ENCODE data around the gene TNFRSF19.

The TNFRSF19 gene

DNA sequence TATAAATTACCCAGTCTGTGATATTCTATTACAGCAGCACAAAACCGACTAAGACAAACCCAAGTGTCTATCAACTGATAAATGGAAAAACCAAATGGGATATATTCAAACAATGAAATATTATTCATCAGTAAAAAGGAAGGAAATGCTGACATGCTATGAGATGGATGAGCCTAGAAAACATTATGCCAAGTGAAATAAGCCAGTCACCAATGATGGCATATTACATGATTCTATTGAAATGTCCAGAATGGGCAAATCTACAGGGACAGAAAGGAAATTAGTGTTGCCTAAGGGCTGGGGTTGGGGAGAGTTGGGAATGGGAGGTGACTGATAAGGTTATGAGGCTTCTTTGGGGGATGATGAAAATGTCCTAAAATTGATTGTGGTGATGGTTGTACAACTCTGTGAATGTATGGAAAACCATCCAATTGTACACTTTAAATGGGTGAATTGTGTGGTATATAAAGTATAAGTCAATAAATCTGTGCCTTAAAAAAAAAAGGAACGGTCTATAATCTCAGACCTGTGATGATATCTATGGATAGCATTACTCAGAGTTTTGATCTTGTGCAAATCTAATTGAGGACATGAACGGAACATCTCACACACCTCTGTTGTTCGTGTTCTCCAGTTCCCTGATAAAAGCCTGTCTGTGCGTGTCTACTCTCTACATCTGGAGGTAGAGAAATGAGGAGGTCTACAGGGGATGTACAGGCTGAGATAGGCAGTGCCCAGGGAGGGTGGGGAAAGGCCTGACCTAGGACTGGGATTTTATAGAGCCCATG is 49.0 kb downstream of the TNFRSF19 start:
- H3K9me3 Mint-ChIP-seq = no peaks in the 10 kb centered on the region
- H3K36me3 Mint-ChIP-seq (ENCODE audit: low read depth) = no peaks in the 10 kb centered on the region
- no peak for DNase-seq (ENCODE audit: low spot score)
- H3K27me3 Mint-ChIP-seq (ENCODE audit: low read depth) = peaks cover 23% of the 10 kb centered on the region
- no peak overlapping the region for H3K27ac Mint-ChIP-seq
- H3K4me1 Mint-ChIP-seq (ENCODE audit: low read depth) = no peaks in the 10 kb centered on the region
- no peak overlapping the region for H3K4me3 Mint-ChIP-seq

DNA sequence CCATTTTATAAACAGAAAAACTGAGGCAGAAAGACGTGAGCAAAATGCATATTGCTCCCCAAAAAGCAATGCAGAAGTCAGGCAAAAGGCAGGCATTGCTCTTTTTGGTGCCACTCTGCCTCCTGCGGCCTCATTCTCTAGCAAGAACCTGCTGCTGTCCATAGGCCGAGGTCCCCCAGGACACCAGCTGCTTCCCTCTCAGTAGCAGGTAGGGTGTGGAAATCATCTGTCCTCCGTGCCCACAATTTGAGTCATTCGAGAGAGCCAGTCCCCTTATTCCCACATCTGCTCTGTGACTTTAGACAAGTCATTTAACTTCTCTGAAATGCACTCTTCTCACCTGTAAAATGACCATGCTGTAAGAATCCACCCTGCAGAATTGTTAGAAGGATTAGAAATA is 50.0 kb downstream of the TNFRSF19 start:
- Mint-ChIP-seq H3K27me3 (ENCODE audit: low read depth) (peaks cover 18% of the 10 kb centered on the region), H3K4me3 (no peak overlapping the region), H3K9me3 (no peaks in the 10 kb centered on the region), H3K4me1 (ENCODE audit: low read depth) (no peaks in the 10 kb centered on the region), H3K27ac (no peak overlapping the region), H3K36me3 (ENCODE audit: low read depth) (no peaks in the 10 kb centered on the region)
- no peak for DNase-seq (ENCODE audit: low spot score)

DNA sequence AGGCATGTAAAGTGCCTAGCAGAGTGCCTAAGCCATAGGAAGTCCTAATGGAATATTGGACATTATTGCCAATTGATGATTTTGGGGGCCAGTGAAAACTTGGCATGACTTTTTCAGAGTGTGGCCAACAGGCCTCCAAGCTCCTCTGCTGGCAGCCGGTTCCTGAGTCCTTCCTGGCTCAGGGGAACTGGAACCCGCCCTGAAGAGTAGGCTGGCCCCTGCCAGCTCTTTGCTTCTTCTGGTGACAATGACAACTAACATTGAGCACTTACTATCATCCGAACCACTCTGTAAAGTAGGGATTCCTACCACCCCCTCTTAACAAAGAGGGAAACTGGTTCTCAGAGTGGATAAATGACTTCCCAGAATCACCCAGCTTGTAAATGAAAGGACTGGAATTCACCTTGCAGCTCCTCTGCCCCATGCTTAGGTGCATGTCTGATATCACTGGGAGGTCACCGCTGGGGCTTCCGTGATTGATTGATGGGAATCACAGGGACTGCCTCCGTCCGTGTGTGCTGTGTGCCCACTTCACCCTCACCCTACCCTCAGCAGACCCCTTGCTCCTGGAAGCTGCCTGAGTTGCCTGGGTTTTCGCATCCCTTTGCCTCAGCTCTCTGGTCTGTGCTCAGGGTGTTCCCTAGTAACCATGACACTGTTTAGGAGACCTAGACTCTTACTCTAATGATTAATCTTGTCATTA is 50.6 kb downstream of the TNFRSF19 start:
- no peak overlapping the region for H3K27ac Mint-ChIP-seq
- no peak overlapping the region for H3K4me3 Mint-ChIP-seq
- no peaks in the 10 kb centered on the region for H3K4me1 Mint-ChIP-seq (ENCODE audit: low read depth)
- no peaks in the 10 kb centered on the region for H3K36me3 Mint-ChIP-seq (ENCODE audit: low read depth)
- no peak for DNase-seq (ENCODE audit: low spot score)
- H3K27me3 Mint-ChIP-seq (ENCODE audit: low read depth) = peaks cover 16% of the 10 kb centered on the region
- H3K9me3 Mint-ChIP-seq = no peaks in the 10 kb centered on the region

DNA sequence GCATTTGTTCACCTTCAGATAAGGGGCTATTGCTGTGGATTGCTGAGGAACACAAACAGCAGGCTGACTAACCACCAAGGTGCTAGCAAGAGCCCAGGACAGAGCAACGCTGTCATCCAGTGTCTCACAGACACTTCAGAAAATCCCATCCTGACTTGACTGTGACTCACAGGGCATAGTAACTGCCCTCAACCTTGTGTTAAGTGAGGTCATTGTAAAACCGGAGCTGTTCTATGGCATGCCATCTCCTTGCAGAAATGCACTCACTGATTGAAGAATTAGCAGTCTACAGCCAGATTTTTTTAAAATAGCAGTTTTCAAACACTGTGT is 51.1 kb downstream of the TNFRSF19 start:
- no peaks in the 10 kb centered on the region for H3K9me3 Mint-ChIP-seq
- no peak for DNase-seq (ENCODE audit: low spot score)
- H3K36me3 Mint-ChIP-seq (ENCODE audit: low read depth) = no peaks in the 10 kb centered on the region
- no peak overlapping the region for H3K4me3 Mint-ChIP-seq
- H3K4me1 Mint-ChIP-seq (ENCODE audit: low read depth) = no peaks in the 10 kb centered on the region
- H3K27ac Mint-ChIP-seq = no peak overlapping the region
- peaks cover 18% of the 10 kb centered on the region for H3K27me3 Mint-ChIP-seq (ENCODE audit: low read depth)

DNA sequence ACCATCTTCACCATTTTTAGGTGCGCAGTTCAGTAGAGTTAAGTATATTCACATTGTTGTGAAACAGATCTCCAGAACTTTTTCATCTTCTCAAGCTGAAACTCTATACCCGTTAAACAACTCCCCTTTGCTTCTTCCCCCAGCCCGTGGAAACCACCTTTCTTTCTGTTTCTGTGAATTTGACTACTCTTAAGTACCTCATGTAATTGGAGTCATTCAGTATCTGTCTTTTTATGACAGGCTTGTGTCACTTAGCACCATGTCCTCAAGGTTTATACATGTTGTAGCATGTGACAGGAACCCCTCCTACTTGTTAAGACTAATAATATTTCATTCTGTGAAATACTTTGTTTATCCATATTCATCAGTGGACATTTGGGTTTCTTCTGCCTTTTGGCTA is 52.8 kb downstream of the TNFRSF19 start:
- DNase-seq (ENCODE audit: low spot score) = no peak
- peaks cover 18% of the 10 kb centered on the region for H3K27me3 Mint-ChIP-seq (ENCODE audit: low read depth)
- H3K4me1 Mint-ChIP-seq (ENCODE audit: low read depth) = no peaks in the 10 kb centered on the region
- no peak overlapping the region for H3K27ac Mint-ChIP-seq
- no peaks in the 10 kb centered on the region for H3K36me3 Mint-ChIP-seq (ENCODE audit: low read depth)
- no peaks in the 10 kb centered on the region for H3K9me3 Mint-ChIP-seq
- no peak overlapping the region for H3K4me3 Mint-ChIP-seq

DNA sequence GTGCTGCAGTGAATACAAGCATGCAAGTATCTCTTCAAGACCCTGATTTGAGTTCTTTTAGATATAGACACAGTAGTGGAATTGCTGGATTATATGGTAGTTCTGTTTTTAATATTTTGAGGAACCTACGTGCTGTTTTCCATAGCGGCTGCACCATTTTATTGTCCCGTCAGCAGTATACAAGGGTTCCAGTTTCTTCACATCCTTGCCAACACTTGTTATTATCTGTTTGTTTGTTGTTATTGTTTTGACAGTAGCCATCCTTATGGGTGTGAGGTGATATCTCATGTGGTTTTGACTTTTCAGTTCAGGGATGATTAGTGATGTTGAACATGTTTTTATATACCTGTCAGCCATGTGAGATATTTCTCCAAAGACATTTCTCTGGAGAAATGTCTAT is 53.2 kb downstream of the TNFRSF19 start:
- no peaks in the 10 kb centered on the region for H3K36me3 Mint-ChIP-seq (ENCODE audit: low read depth)
- H3K9me3 Mint-ChIP-seq = no peaks in the 10 kb centered on the region
- H3K4me3 Mint-ChIP-seq = no peak overlapping the region
- peaks cover 21% of the 10 kb centered on the region for H3K27me3 Mint-ChIP-seq (ENCODE audit: low read depth)
- H3K4me1 Mint-ChIP-seq (ENCODE audit: low read depth) = no peaks in the 10 kb centered on the region
- no peak overlapping the region for H3K27ac Mint-ChIP-seq
- DNase-seq (ENCODE audit: low spot score) = no peak

DNA sequence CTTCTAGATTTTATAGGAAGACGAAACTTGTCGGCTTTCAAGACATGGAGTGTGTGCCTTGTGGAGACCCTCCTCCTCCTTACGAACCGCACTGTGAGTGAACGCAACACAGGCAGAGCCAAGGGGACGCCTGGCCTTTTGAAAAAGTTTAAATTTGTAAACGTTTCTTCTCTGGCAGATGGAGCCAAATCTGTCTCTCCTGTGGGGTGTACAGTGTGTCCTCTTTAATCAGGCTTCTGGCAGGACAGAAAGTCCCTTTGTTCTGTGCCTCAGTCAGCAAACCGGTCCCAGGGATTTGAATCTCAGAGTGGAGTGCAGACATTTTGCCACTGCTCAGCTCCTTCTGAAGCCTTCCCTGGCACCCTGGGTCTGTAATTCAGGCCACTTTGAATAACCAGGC is 56.5 kb downstream of the TNFRSF19 start:
- Mint-ChIP-seq H3K36me3 (ENCODE audit: low read depth) (no peaks in the 10 kb centered on the region), H3K4me1 (ENCODE audit: low read depth) (no peaks in the 10 kb centered on the region), H3K9me3 (no peaks in the 10 kb centered on the region)

DNA sequence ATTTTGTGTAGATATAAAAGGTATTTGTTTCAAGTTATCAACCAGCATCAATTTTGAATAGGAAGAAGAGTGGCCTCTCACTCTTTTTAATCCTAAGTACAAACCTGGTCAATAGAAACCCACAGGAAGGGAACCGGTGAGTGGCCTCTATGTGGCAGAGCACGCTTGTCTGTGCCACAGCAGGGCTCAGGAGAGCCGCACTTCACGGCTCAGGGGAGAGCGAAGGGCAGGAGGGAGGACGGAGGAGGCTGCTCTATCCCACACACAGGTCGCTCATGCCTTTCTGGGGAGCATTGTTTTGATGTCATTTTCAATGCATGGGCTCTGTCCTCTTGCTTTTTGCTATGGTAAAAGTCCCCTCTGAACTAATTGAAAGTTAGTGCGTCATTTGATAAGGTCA is 57.2 kb downstream of the TNFRSF19 start:
- no peak for DNase-seq (ENCODE audit: low spot score)
- Mint-ChIP-seq H3K4me1 (ENCODE audit: low read depth) (no peaks in the 10 kb centered on the region), H3K4me3 (no peak overlapping the region), H3K27ac (no peak overlapping the region), H3K27me3 (ENCODE audit: low read depth) (peaks cover 18% of the 10 kb centered on the region), H3K9me3 (no peaks in the 10 kb centered on the region), H3K36me3 (ENCODE audit: low read depth) (no peaks in the 10 kb centered on the region)

More for the DNA sequence above, 56.5 kb downstream of the TNFRSF19 start:
- no peak for DNase-seq (ENCODE audit: low spot score)
- H3K4me3 Mint-ChIP-seq = no peak overlapping the region
- peaks cover 18% of the 10 kb centered on the region for H3K27me3 Mint-ChIP-seq (ENCODE audit: low read depth)
- no peak overlapping the region for H3K27ac Mint-ChIP-seq

DNA sequence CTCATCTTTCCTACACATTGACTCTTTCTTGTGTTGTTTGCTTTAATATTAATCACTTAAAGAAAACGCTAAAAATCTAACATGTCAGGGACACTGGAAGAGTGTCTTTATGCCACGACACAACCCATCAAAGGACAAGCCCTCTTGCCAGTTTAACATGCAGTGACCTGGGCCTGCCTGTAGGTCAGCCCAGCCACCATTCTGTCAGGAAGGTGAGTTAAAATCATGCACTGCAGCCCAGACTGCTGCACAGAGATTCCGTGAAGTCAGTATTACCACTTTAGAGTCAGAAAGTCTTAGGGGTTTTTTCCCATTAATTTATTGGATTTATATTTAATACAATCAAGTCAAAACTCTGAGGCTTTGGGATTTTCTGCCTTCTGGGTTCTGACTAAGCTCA is 58.0 kb downstream of the TNFRSF19 start:
- DNase-seq (ENCODE audit: low spot score) = no peak
- H3K36me3 Mint-ChIP-seq (ENCODE audit: low read depth) = no peaks in the 10 kb centered on the region
- H3K9me3 Mint-ChIP-seq = no peaks in the 10 kb centered on the region
- H3K4me1 Mint-ChIP-seq (ENCODE audit: low read depth) = no peaks in the 10 kb centered on the region
- peaks cover 21% of the 10 kb centered on the region for H3K27me3 Mint-ChIP-seq (ENCODE audit: low read depth)
- no peak overlapping the region for H3K4me3 Mint-ChIP-seq
- no peak overlapping the region for H3K27ac Mint-ChIP-seq

DNA sequence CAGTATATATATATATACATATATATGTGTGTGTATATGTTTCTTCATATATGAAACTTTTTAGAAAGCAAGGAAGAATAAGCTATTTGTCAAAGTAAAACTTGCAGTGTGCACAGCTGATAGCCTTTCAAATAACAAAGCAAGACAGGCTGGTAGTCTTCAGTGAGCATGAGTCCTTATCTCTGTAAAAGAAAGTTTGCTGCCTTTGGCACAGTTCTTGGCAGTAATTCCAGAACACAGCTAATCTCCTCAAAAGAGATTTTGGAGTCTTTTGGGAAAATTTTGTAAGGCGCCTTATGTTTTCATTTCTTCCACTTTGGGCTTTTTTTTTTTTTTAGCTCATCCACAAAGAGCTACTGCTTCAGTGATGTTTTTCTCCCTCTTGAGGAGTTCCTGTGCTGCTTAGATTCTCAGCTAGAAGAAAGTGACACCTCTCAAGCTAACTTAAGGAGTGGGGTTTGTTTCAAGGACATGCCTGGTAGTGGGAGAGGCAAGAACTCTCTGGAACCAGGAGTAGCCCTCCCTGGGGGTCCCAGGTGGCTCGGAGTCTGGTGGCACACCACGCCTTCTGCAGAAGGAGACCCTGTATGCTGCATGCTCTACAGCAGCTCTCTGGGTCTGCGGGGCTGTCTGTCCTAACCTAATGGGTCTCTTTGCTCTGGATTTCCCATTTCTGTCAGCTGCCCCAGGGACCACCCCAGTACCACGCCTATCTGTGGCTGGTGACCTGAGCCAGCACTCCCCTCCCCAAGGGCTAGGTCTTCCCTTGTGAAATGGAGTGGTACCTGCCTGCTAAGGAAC is 58.8 kb downstream of the TNFRSF19 start:
- H3K9me3 Mint-ChIP-seq = no peaks in the 10 kb centered on the region
- peaks cover 20% of the 10 kb centered on the region for H3K27me3 Mint-ChIP-seq (ENCODE audit: low read depth)
- DNase-seq (ENCODE audit: low spot score) = no peak
- H3K36me3 Mint-ChIP-seq (ENCODE audit: low read depth) = no peaks in the 10 kb centered on the region
- H3K27ac Mint-ChIP-seq = no peak overlapping the region
- H3K4me3 Mint-ChIP-seq = no peak overlapping the region
- no peaks in the 10 kb centered on the region for H3K4me1 Mint-ChIP-seq (ENCODE audit: low read depth)

DNA sequence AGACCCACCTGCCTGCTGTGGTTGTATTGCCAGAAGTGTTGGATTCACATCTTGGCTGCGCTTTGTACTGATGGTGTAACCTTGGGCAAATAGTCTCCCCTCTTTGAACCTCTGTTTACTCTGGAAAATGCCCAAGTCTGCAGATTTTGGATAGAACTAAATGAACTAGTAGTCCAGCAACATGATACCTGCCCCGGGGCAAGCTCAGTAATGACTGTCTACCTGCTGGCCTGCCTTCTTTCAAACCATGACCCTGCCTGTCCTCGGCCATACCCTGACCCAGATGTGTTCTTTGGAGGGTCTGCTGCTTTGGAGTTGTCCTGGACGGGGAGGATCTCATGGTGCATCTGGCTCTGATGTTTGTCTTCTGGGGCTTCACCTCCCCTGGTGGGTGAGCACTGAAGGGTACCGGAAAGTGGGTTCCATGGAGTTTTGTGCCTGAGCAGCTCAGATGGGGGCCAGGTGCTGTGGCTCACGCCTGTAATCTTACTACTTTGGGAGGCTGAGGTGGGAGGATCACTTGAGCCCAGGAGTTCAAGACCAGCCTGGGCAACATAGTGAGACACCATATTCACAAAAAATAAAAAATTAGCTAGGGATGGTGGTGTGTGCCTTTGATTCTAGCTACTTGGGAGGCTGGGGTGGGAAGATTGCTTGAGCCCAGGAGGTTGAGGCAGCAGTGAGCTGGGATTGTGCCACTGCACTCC is 59.5 kb downstream of the TNFRSF19 start:
- Mint-ChIP-seq H3K4me3 (no peak overlapping the region), H3K27ac (no peak overlapping the region)

DNA sequence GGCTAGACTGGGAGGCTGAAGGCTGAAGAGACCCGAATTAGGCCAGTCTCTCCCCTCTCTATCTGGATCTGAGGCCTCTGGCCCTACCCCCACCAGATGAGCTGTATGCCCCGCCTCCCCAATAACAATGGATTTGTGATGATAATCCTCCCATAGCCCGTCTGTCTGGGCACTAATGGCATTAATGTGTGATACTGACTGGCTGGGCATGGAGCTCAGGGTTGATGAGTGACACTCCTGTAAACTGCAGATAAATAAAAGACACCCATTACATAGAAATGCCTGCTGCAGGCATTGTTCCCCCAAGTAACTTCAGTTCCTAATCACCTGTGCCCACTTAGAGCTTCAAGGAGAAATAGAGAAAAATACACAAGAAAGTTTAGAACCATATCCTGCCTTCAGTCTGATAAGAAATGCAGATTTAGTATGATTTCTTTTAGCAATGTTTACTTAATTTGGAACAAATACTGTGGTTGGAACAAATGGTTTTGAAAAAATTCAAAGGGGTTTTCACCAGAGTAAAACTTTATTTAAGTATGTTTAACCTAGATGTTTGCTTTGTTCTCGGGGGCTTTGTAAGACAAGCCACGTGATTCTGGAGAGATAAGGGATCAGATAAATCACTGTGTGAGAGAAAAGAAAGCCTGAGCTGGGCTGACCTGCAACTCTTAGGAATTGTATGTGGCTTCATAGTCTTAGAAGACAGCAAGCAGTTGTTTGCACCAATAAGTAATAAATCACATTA is 60.3 kb downstream of the TNFRSF19 start:
- Mint-ChIP-seq H3K4me3 (no peak overlapping the region), H3K4me1 (ENCODE audit: low read depth) (no peaks in the 10 kb centered on the region), H3K27ac (no peak overlapping the region), H3K9me3 (no peaks in the 10 kb centered on the region), H3K27me3 (ENCODE audit: low read depth) (peaks cover 18% of the 10 kb centered on the region), H3K36me3 (ENCODE audit: low read depth) (no peaks in the 10 kb centered on the region)
- no peak for DNase-seq (ENCODE audit: low spot score)

More for the DNA sequence above, 59.5 kb downstream of the TNFRSF19 start:
- H3K9me3 Mint-ChIP-seq = no peaks in the 10 kb centered on the region
- no peaks in the 10 kb centered on the region for H3K4me1 Mint-ChIP-seq (ENCODE audit: low read depth)
- DNase-seq (ENCODE audit: low spot score) = no peak
- H3K27me3 Mint-ChIP-seq (ENCODE audit: low read depth) = peaks cover 18% of the 10 kb centered on the region
- H3K36me3 Mint-ChIP-seq (ENCODE audit: low read depth) = no peaks in the 10 kb centered on the region

DNA sequence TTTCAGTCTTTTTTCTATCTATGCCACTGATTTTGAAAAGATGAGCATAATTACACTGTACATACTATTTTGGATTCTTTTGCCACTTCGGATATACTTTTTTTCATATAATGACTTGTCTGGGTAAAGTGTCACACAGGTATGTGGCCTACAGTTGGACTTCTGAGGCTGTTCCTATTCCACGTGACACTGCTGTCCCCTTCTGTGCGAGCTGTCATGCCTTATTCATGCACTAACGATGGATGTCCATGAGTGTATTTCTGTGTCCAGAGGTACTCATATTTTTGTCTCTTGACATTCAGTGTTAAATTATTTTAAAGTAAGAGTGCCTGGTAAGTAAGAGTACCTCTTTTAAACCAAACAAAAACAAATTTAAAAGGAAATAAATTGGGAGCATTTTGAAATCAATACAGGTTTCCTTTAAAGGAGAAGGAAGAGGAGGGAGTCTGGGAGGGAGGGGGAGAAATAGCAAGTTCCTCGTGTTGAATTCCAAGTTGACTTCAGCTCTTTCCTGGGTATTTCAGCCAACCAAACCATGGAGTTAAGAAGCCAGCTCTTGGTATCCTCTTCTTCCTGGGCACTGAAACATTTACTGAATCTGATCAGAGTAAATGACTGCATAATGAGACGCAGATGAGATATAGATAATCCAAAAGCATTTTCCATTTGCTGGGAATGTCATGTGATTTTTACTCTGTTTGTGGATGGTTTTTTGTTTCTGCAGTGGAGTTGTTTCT is 61.3 kb downstream of the TNFRSF19 start:
- DNase-seq (ENCODE audit: low spot score) = no peak
- Mint-ChIP-seq H3K4me1 (ENCODE audit: low read depth) (no peaks in the 10 kb centered on the region), H3K9me3 (no peaks in the 10 kb centered on the region), H3K4me3 (no peak overlapping the region), H3K36me3 (ENCODE audit: low read depth) (no peaks in the 10 kb centered on the region), H3K27me3 (ENCODE audit: low read depth) (peaks cover 15% of the 10 kb centered on the region), H3K27ac (no peak overlapping the region)

All from T-helper 2 cell treated with Interferon-gamma antibody and Interleukin-4, amounts not matched to agents 5 μg/mL and 100 μg/mL, for 36 hours (primary cell).